Measurements from ENCODE around the gene ATF7IP. TPM values are rescaled to one million over a fixed set of nuclear protein-coding genes. Genes with fewer than 3 reads are reported as not detected.

The ATF7IP gene
- total RNA-seq, 4 donors from 2014 or later = 32.2 to 159 (median 85.3) TPM

GRCh38 chr12:14495326-14495725 is 129.8 kb downstream of the ATF7IP start:
- in situ Hi-C loops (cut with MboI; ENCODE audit: low pct_ligation_motif_present in 1 of 4, low pct_unique_long_range_greater_than_20kb in 1 of 4, low sequenced_read_pairs in 3 of 4) = no loop called here
- TF ChIP-seq CTCF (IDR thresholded peaks at IDR 0.05) = no peak
- no peak for TF ChIP-seq POLR2AphosphoS5 (IDR thresholded peaks at IDR 0.05)
- Histone ChIP-seq H3K36me3 (peaks cover 0 to 60% (median 9%) of the 10 kb centered on the region in 4 donors), H3K4me1 (no peaks in the 10 kb centered on the region), H3K9me3 (no peaks in the 10 kb centered on the region), H3K27ac (no peak overlapping the region), H3K27me3 (no peaks in the 10 kb centered on the region), H3K4me3 (no peak overlapping the region)
- 96 to 100% methylated on average over 1 to 2 of the region's 2 CpGs for WGBS, 2 donors (ENCODE audit: low coverage in 1 of 2)
- intact Hi-C loops (cut with DNase I; ENCODE audit: low total_unique reads) = no loop called here
- DNase-seq = no peak

- H3K36me3 ChIP-seq = peaks cover 0 to 22% (median 0%) of the 10 kb centered on the region in 4 donors
- TF ChIP-seq CTCF (IDR thresholded peaks at IDR 0.05) (no peak), EP300 (IDR thresholded peaks at IDR 0.05; ENCODE audit: low read depth) (no peak), POLR2AphosphoS5 (IDR thresholded peaks at IDR 0.05) (no peak), POLR2A (IDR thresholded peaks at IDR 0.05) (no peak)
- intact Hi-C loops (cut with DNase I; ENCODE audit: low total_unique reads) (no loop called here), in situ Hi-C loops (cut with MboI; ENCODE audit: low pct_ligation_motif_present in 1 of 4, low pct_unique_long_range_greater_than_20kb in 1 of 4, low sequenced_read_pairs in 3 of 4) (loop anchor here in 1 of 4 donors (25.0 kb wide), 1 partner anchor 106 kb away; no protein-coding TSS in a partner anchor)
- H3K4me3 ChIP-seq = no peak overlapping the region
- H3K9me3 ChIP-seq = no peaks in the 10 kb centered on the region
- peak overlapping the region in 1 of 4 donors; percentile 19 for H3K27ac ChIP-seq
- 79 to 88% methylated on average over 3 to 6 of the region's 6 CpGs for WGBS, 2 donors (ENCODE audit: low coverage in 1 of 2)
- DNase-seq = no peak
- H3K27me3 ChIP-seq = no peaks in the 10 kb centered on the region
- H3K4me1 ChIP-seq = no peaks in the 10 kb centered on the region
Observed at GRCh38 chr12:14505626-14506596, 140.4 kb downstream of the ATF7IP start.

- Histone ChIP-seq H3K27me3 (no peaks in the 10 kb centered on the region), H3K4me3 (no peak overlapping the region), H3K27ac (no peak overlapping the region), H3K4me1 (peaks cover 0 to 10% (median 4%) of the 10 kb centered on the region in 4 donors), H3K36me3 (peaks cover 0 to 8% (median 0%) of the 10 kb centered on the region in 4 donors), H3K9me3 (no peaks in the 10 kb centered on the region)
- DNase-seq = no peak
- intact Hi-C loops (cut with DNase I; ENCODE audit: low total_unique reads) (no loop called here), in situ Hi-C loops (cut with MboI; ENCODE audit: low pct_ligation_motif_present in 1 of 4, low pct_unique_long_range_greater_than_20kb in 1 of 4, low sequenced_read_pairs in 3 of 4) (loop anchor here in 1 of 4 donors (25.0 kb wide), 1 partner anchor 102 kb away; no protein-coding TSS in a partner anchor)
- 60 to 66% methylated on average over 2 to 3 of the region's 3 CpGs for WGBS, 2 donors (ENCODE audit: low coverage in 1 of 2)
- no peak for TF ChIP-seq POLR2AphosphoS5 (IDR thresholded peaks at IDR 0.05)
- TF ChIP-seq CTCF (IDR thresholded peaks at IDR 0.05) = no peak
- TF ChIP-seq POLR2A (IDR thresholded peaks at IDR 0.05) = no peak
- no peak for TF ChIP-seq EP300 (IDR thresholded peaks at IDR 0.05; ENCODE audit: low read depth)
Observed at GRCh38 chr12:14510574-14510973, 145.1 kb downstream of the ATF7IP start.

GRCh38 chr12:14514154-14514842 is 148.8 kb downstream of the ATF7IP start:
- intact Hi-C loops (cut with DNase I; ENCODE audit: low total_unique reads) (no loop called here), in situ Hi-C loops (cut with MboI; ENCODE audit: low pct_ligation_motif_present in 1 of 4, low pct_unique_long_range_greater_than_20kb in 1 of 4, low sequenced_read_pairs in 3 of 4) (loop anchor here in 1 of 4 donors (25.0 kb wide), 1 partner anchor 98 kb away; no protein-coding TSS in a partner anchor)
- Histone ChIP-seq H3K36me3 (no peaks in the 10 kb centered on the region), H3K27ac (peak overlapping the region; percentile 35 to 60 (median 49)), H3K4me1 (peaks cover 0 to 13% (median 4%) of the 10 kb centered on the region in 4 donors), H3K27me3 (no peaks in the 10 kb centered on the region), H3K9me3 (no peaks in the 10 kb centered on the region), H3K4me3 (no peak overlapping the region)
- WGBS, 2 donors (ENCODE audit: low coverage in 1 of 2) = 39 to 61% methylated on average over 2 to 4 of the region's 4 CpGs
- TF ChIP-seq POLR2A (IDR thresholded peaks at IDR 0.05) (no peak), CTCF (IDR thresholded peaks at IDR 0.05) (peak; percentile 17 to 85 (median 60)), EP300 (IDR thresholded peaks at IDR 0.05; ENCODE audit: low read depth) (no peak), POLR2AphosphoS5 (IDR thresholded peaks at IDR 0.05) (peak in 2 of 3 donors; percentile 26 to 66)
- DNase-seq = peak; percentile 65

Measured in transverse colon (tissue), 4 donors.